Endothelial cell (in vitro differentiated cells): ENCODE results near the gene SLC36A3. TPM values are rescaled to one million over a fixed set of nuclear protein-coding genes. Genes with fewer than 3 reads are reported as not detected.
A peak's percentile ranks its signal among the peaks of the same experiment; 100 is the strongest.

Experiments
- DNase-seq: peaks from one replicate; pipeline ENCODE4 v3.0.0; 2021; ENCODE audit warnings: low spot score
- H3K27ac Mint-ChIP-seq: one replicate; pipeline ENCODE4 v1.8.0; 2021; ENCODE audit warnings: mixed read lengths, inconsistent platforms; ENCODE audit not compliant: unreplicated experiment
- H3K27me3 Mint-ChIP-seq: one replicate; pipeline ENCODE4 v1.8.0; 2021; ENCODE audit warnings: mild to moderate bottlenecking, moderate library complexity, mixed read lengths, inconsistent platforms; ENCODE audit not compliant: unreplicated experiment
- H3K36me3 Mint-ChIP-seq: one replicate; pipeline ENCODE4 v1.8.0; 2021; ENCODE audit warnings: mild to moderate bottlenecking, low read depth, mixed read lengths, inconsistent platforms; ENCODE audit not compliant: unreplicated experiment
- H3K4me1 Mint-ChIP-seq: one replicate; pipeline ENCODE4 v1.8.0; 2021; ENCODE audit warnings: mild to moderate bottlenecking, mixed read lengths, inconsistent platforms; ENCODE audit not compliant: unreplicated experiment
- H3K4me3 Mint-ChIP-seq: one replicate; pipeline ENCODE4 v1.8.0; 2021; ENCODE audit warnings: mild to moderate bottlenecking, mixed read lengths, inconsistent platforms; ENCODE audit not compliant: unreplicated experiment
- H3K9me3 Mint-ChIP-seq: one replicate; pipeline ENCODE4 v1.8.0; 2021; ENCODE audit warnings: mixed read lengths, inconsistent platforms; ENCODE audit not compliant: unreplicated experiment
- CTCF ChIP-seq: fragments of 200-600 bp; sonication (generic); IDR thresholded peaks from one replicate; pipeline ENCODE4 v1.5.0; 2021; ENCODE audit warnings: antibody characterized with exemption; ENCODE audit not compliant: unreplicated experiment
- total RNA-seq: library from RNA; stranded (reverse); fragmentation: NEBNext Ultra II Directional; extraction: Animal tissue kit (Norgen Biotek cat#: 25700); gene quantifications from one replicate; pipeline ENCODE4 v1.2.1, GENCODE V29; 2021; ENCODE audit not compliant: unreplicated experiment

The SLC36A3 gene
- total RNA-seq, 1 donor from 2014 or later, result not detected

GRCh38 chr5:151328734-151329133 is 25.2 kb upstream of the SLC36A3 start:
- Mint-ChIP-seq H3K27me3 (no peaks in the 10 kb centered on the region), H3K4me3 (no peak overlapping the region), H3K4me1 (peaks cover 15% of the 10 kb centered on the region), H3K9me3 (no peaks in the 10 kb centered on the region), H3K36me3 (no peaks in the 10 kb centered on the region), H3K27ac (no peak overlapping the region)
- no peak for DNase-seq
- no peak for TF ChIP-seq CTCF

GRCh38 chr5:151327585-151327984 is 24.0 kb upstream of the SLC36A3 start:
- no peaks in the 10 kb centered on the region for H3K9me3 Mint-ChIP-seq
- TF ChIP-seq CTCF, result no peak

GRCh38 chr5:151326266-151326665 is 22.7 kb upstream of the SLC36A3 start:
- H3K27ac Mint-ChIP-seq, result no peak overlapping the region
- H3K4me1 Mint-ChIP-seq, result peaks cover 15% of the 10 kb centered on the region
- H3K27me3 Mint-ChIP-seq, result peaks cover 2% of the 10 kb centered on the region
- no peak for TF ChIP-seq CTCF
- H3K9me3 Mint-ChIP-seq, result no peaks in the 10 kb centered on the region
- no peaks in the 10 kb centered on the region for H3K36me3 Mint-ChIP-seq
- no peak overlapping the region for H3K4me3 Mint-ChIP-seq
- no peak for DNase-seq

More at GRCh38 chr5:151327585-151327984, 24.0 kb upstream of the SLC36A3 start:
- peaks cover 15% of the 10 kb centered on the region for H3K4me1 Mint-ChIP-seq
- H3K27me3 Mint-ChIP-seq, result peaks cover 2% of the 10 kb centered on the region
- no peak overlapping the region for H3K4me3 Mint-ChIP-seq
- DNase-seq, result no peak
- H3K36me3 Mint-ChIP-seq, result no peaks in the 10 kb centered on the region
- no peak overlapping the region for H3K27ac Mint-ChIP-seq

- no peaks in the 10 kb centered on the region for H3K36me3 Mint-ChIP-seq
- no peak for TF ChIP-seq CTCF
- no peak overlapping the region for H3K27ac Mint-ChIP-seq
- DNase-seq, result no peak
- peaks cover 3% of the 10 kb centered on the region for H3K4me1 Mint-ChIP-seq
- no peaks in the 10 kb centered on the region for H3K9me3 Mint-ChIP-seq
- H3K4me3 Mint-ChIP-seq, result no peak overlapping the region
- peaks cover 2% of the 10 kb centered on the region for H3K27me3 Mint-ChIP-seq
Observed at GRCh38 chr5:151320481-151320880, 16.9 kb upstream of the SLC36A3 start.

- TF ChIP-seq CTCF, result no peak
- Mint-ChIP-seq H3K4me1 (peaks cover 3% of the 10 kb centered on the region), H3K4me3 (no peak overlapping the region), H3K27ac (no peak overlapping the region), H3K36me3 (no peaks in the 10 kb centered on the region), H3K9me3 (no peaks in the 10 kb centered on the region), H3K27me3 (peaks cover 2% of the 10 kb centered on the region)
- DNase-seq, result peak; percentile 6
Observed at GRCh38 chr5:151318850-151319732, 15.5 kb upstream of the SLC36A3 start.
